Fibroblast of lung (primary cell): Measurements from ENCODE around the gene SEMA4D.

ENCODE experiments used
- CTCF ChIP-seq, 2 donors: IDR thresholded peaks in 1 of 2; conservative IDR thresholded peaks in 1 of 2; 1 replicate in 1 of 2; 2 replicates in 1 of 2; pipeline ENCODE4 v1.5.1; 2011 to 2012; ENCODE audit warnings: low read length in 2 of 2, control low read depth in 1 of 2, inconsistent platforms in 1 of 2, low read depth in 1 of 2, mild to moderate bottlenecking in 1 of 2
- EZH2 ChIP-seq: IDR thresholded peaks from 2 replicates; pipeline ENCODE4 v1.5.1; 2012; ENCODE audit warnings: low read length, control low read depth, mild to moderate bottlenecking; ENCODE audit errors: missing control alignments

GRCh38 chr9:89311346-89312221, 186.3 kb downstream of the SEMA4D start:
- TF ChIP-seq CTCF (conservative IDR thresholded peaks at IDR 0.05 in 1 of 2, IDR thresholded peaks at IDR 0.05 in 1 of 2; ENCODE audit: low read depth in 1 of 2, low read length in 2 of 2) = no peak
- TF ChIP-seq EZH2 = no peak
